Lower lobe of right lung (tissue), 2 donors: ENCODE data around the gene LIPA. TPM values are rescaled to one million over a fixed set of nuclear protein-coding genes. Genes with fewer than 3 reads are reported as not detected.

Source experiments
- ATAC-seq, 2 donors: fragments of 200-7000 bp; cut with Tn5 transposase; one replicate each; pipeline ENCODE4 v1.9.1; 2020 to 2022; ENCODE audit warnings: mild to moderate bottlenecking in 2 of 2, moderate library complexity in 2 of 2
- DNase-seq: peaks from one replicate; pipeline ENCODE4 v3.0.0-alpha.2; 2020
- H3K27ac ChIP-seq: fragments of 200-600 bp; one replicate; pipeline ENCODE4 v1.8.0; 2022
- H3K27me3 ChIP-seq: fragments of 200-600 bp; one replicate; pipeline ENCODE4 v1.8.0; 2022; ENCODE audit warnings: low read depth
- H3K36me3 ChIP-seq: fragments of 200-600 bp; one replicate; pipeline ENCODE4 v1.8.0; 2022; ENCODE audit warnings: mild to moderate bottlenecking
- H3K4me1 ChIP-seq: fragments of 200-600 bp; one replicate; pipeline ENCODE4 v1.8.0; 2022
- H3K4me3 ChIP-seq: fragments of 200-600 bp; one replicate; pipeline ENCODE4 v1.8.0; 2022; ENCODE audit warnings: mild to moderate bottlenecking
- H3K9me3 ChIP-seq: fragments of 200-600 bp; one replicate; pipeline ENCODE4 v1.8.0; 2022
- CTCF ChIP-seq: fragments of 200-600 bp; IDR thresholded peaks from one replicate; pipeline ENCODE4 v1.8.0; 2022; ENCODE audit warnings: antibody characterized with exemption, mild to moderate bottlenecking
- intact Hi-C: fragments of 100-400 bp; cut with DNase I; formaldehyde crosslinking; loops from one replicate; pipeline ENCODE4 v1.11.0; 2022
- total RNA-seq: library from RNA; stranded (reverse); fragmentation: NEBNext Ultra II Directional; extraction: Animal tissue kit (Norgen Biotek cat#: 25700); gene quantifications from one replicate; pipeline ENCODE4 v1.2.1, GENCODE V29; 2021
- donor health status: DM: no; HTN: yes; CAD: no; lungs with severe emphysema.

LIPA gene
- total RNA-seq, 1 donor from 2014 or later, result 174 TPM

GRCh38 chr10:89167915-89168314, 83.7 kb downstream of the LIPA start:
- intact Hi-C loops, result no loop called here
- Histone ChIP-seq H3K27ac (no peak overlapping the region), H3K4me1 (no peaks in the 10 kb centered on the region), H3K27me3 (no peaks in the 10 kb centered on the region), H3K4me3 (no peak overlapping the region), H3K36me3 (no peaks in the 10 kb centered on the region), H3K9me3 (no peaks in the 10 kb centered on the region)
- DNase-seq (no peak), ATAC-seq (no peak)
- TF ChIP-seq CTCF, result no peak

GRCh38 chr10:89165923-89166322, 85.7 kb downstream of the LIPA start:
- no peak overlapping the region for H3K4me3 ChIP-seq
- intact Hi-C loops, result no loop called here
- DNase-seq (no peak), ATAC-seq (no peak)
- no peaks in the 10 kb centered on the region for H3K9me3 ChIP-seq
- H3K27me3 ChIP-seq, result no peaks in the 10 kb centered on the region
- TF ChIP-seq CTCF, result no peak
- no peaks in the 10 kb centered on the region for H3K36me3 ChIP-seq
- H3K4me1 ChIP-seq, result no peaks in the 10 kb centered on the region
- H3K27ac ChIP-seq, result no peak overlapping the region

GRCh38 chr10:89164920-89165319, 86.7 kb downstream of the LIPA start:
- H3K27me3 ChIP-seq, result no peaks in the 10 kb centered on the region
- H3K36me3 ChIP-seq, result no peaks in the 10 kb centered on the region
- no peaks in the 10 kb centered on the region for H3K4me1 ChIP-seq
- no peak overlapping the region for H3K27ac ChIP-seq
- no peaks in the 10 kb centered on the region for H3K9me3 ChIP-seq
- intact Hi-C loops, result no loop called here
- H3K4me3 ChIP-seq, result no peak overlapping the region
- ATAC-seq, result no peak
- DNase-seq, result no peak
- TF ChIP-seq CTCF, result no peak

- no peak for TF ChIP-seq CTCF
- DNase-seq (no peak), ATAC-seq (peak; percentile 41 to 53)
- H3K27ac ChIP-seq, result peak overlapping the region; percentile 34
- intact Hi-C loops, result no loop called here
- no peaks in the 10 kb centered on the region for H3K9me3 ChIP-seq
- no peaks in the 10 kb centered on the region for H3K4me1 ChIP-seq
- H3K36me3 ChIP-seq, result no peaks in the 10 kb centered on the region
- no peaks in the 10 kb centered on the region for H3K27me3 ChIP-seq
- no peak overlapping the region for H3K4me3 ChIP-seq
Measured at GRCh38 chr10:89164080-89164479, 87.5 kb downstream of the LIPA start.

Other genes starting within 250 kb of the LIPA start
- 4.4 TPM for gene CH25H, start 44.5 kb downstream of the LIPA start, total RNA-seq
- 64.8 TPM for gene IFIT2, start 50.3 kb upstream of the LIPA start, total RNA-seq
- gene IFIT3, start 76.2 kb upstream of the LIPA start, total RNA-seq, result 117 TPM
- gene IFIT1B, start 126.3 kb upstream of the LIPA start, total RNA-seq, result not detected
- gene IFIT1, start 140.8 kb upstream of the LIPA start, total RNA-seq, result 71.8 TPM
- 25.3 TPM for gene IFIT5, start 162.8 kb upstream of the LIPA start, total RNA-seq